Testis (tissue), 3 donors: ENCODE results near the gene ESRP2. TPM values are rescaled to one million over a fixed set of nuclear protein-coding genes. Genes with fewer than 3 reads are reported as not detected.
A peak's percentile ranks its signal among the peaks of the same experiment; 100 is the strongest.

ENCODE experiments used
- DNase-seq: peaks from one replicate; pipeline ENCODE4 v3.0.0-alpha.2; 2019
- H3K27ac ChIP-seq, 2 donors: fragments of 200-600 bp; sonication (generic); one replicate each; pipeline ENCODE4 v1.5.1; 2019
- H3K27me3 ChIP-seq: fragments of 200-600 bp; sonication (generic); one replicate; pipeline ENCODE4 v1.5.1; 2019
- H3K36me3 ChIP-seq: fragments of 200-600 bp; sonication (generic); one replicate; pipeline ENCODE4 v1.5.1; 2017; ENCODE audit warnings: low read depth; ENCODE audit errors: missing control alignments
- H3K4me1 ChIP-seq: fragments of 200-600 bp; sonication (generic); one replicate; pipeline ENCODE4 v1.5.1; 2019
- H3K4me3 ChIP-seq, 2 donors: fragments of 200-600 bp; sonication (generic); one replicate each; pipeline ENCODE4 v1.5.1; 2017 to 2019
- H3K9me3 ChIP-seq: fragments of 200-600 bp; sonication (generic); one replicate; pipeline ENCODE4 v1.5.1; 2017
- POLR2A ChIP-seq: fragments of 450-650 bp; IDR thresholded peaks from one replicate; pipeline ENCODE4 v1.6.1; 2017; ENCODE audit warnings: antibody characterized with exemption, mild to moderate bottlenecking, moderate library complexity
- WGBS, 2 donors: methylation state at CpG; one replicate each; pipeline ENCODE4 v1.1.5; 2018; 5-methylcytosine and 5-hydroxymethylcytosine counted together
- intact Hi-C: fragments of 100-400 bp; cut with DNase I; formaldehyde crosslinking; loops from one replicate; pipeline ENCODE4 v1.15.1; 2023; ENCODE audit warnings: low total_unique reads
- polyA plus RNA-seq: library from polyadenylated mRNA; stranded (reverse); fragments of 350-450 nt; fragmentation: Illumina TruSeq; extraction: RNeasy Lipid Tissue Mini Kit (QIAGEN cat#74804); gene quantifications from one replicate; pipeline ENCODE4 v1.2.3, GENCODE V29; 2014; ENCODE audit warnings: low read depth, low replicate concordance; ENCODE audit not compliant: insufficient read depth
- total RNA-seq, 2 donors: library from RNA; depleted of rRNA; stranded (reverse); fragments of >200 nt; gene quantifications; one replicate each; pipeline ENCODE4 v1.2.3, GENCODE V29; 2016
- TF ChIP-seq, protein P1 (sequence below), 3 experiments: fragments of 450-650 bp in 2 of 3; fragments of 200-600 bp in 1 of 3; sonication (generic) in 1 of 3; IDR thresholded peaks; one replicate each; pipeline ENCODE4 v1.5.1; 2016 to 2019; ENCODE audit warnings: antibody characterized with exemption in 3 of 3, mild to moderate bottlenecking in 2 of 3, moderate library complexity in 1 of 3

Gene ESRP2
- total and polyA plus RNA-seq, 3 donors from 2014 or later: 12.8 to 30.6 (median 14.6) TPM

DNA sequence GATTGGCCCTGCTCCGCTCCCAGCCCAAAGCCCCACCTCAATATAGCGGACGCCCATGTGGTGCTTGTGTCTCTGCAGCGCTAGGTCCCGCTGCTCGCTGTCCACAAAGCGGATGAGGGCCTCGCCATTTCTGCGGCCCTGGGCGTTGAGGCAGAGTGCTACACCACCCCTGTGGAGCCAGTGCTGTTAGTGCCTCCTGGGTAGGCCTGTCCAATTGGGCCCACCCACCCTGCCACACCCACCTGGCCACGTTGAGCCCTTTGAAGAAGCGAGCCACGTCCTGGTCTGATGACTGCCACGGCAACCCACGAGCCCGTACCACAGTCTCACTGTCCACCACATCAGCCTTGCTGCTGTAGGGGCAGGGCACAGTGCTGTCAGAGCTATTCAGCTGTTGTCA, 3.6 kb downstream of the ESRP2 start:
- DNase-seq: no peak
- Histone ChIP-seq H3K9me3 (no peaks in the 10 kb centered on the region), H3K4me3 (no peak overlapping the region), H3K4me1 (peaks cover 5% of the 10 kb centered on the region), H3K27me3 (no peaks in the 10 kb centered on the region), H3K36me3 (no peaks in the 10 kb centered on the region), H3K27ac (no peak overlapping the region)
- intact Hi-C loops: loop anchor here (10.0 kb wide), 1 partner anchor 148 kb away; the partner anchor contains the start of gene NFATC3
- TF ChIP-seq, protein P1, sequence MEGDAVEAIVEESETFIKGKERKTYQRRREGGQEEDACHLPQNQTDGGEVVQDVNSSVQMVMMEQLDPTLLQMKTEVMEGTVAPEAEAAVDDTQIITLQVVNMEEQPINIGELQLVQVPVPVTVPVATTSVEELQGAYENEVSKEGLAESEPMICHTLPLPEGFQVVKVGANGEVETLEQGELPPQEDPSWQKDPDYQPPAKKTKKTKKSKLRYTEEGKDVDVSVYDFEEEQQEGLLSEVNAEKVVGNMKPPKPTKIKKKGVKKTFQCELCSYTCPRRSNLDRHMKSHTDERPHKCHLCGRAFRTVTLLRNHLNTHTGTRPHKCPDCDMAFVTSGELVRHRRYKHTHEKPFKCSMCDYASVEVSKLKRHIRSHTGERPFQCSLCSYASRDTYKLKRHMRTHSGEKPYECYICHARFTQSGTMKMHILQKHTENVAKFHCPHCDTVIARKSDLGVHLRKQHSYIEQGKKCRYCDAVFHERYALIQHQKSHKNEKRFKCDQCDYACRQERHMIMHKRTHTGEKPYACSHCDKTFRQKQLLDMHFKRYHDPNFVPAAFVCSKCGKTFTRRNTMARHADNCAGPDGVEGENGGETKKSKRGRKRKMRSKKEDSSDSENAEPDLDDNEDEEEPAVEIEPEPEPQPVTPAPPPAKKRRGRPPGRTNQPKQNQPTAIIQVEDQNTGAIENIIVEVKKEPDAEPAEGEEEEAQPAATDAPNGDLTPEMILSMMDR (IDR thresholded peaks at IDR 0.05): no peak
- TF ChIP-seq POLR2A: no peak
- 87 to 94% methylated on average over 16 of the region's 16 CpGs for WGBS, 2 donors

DNA sequence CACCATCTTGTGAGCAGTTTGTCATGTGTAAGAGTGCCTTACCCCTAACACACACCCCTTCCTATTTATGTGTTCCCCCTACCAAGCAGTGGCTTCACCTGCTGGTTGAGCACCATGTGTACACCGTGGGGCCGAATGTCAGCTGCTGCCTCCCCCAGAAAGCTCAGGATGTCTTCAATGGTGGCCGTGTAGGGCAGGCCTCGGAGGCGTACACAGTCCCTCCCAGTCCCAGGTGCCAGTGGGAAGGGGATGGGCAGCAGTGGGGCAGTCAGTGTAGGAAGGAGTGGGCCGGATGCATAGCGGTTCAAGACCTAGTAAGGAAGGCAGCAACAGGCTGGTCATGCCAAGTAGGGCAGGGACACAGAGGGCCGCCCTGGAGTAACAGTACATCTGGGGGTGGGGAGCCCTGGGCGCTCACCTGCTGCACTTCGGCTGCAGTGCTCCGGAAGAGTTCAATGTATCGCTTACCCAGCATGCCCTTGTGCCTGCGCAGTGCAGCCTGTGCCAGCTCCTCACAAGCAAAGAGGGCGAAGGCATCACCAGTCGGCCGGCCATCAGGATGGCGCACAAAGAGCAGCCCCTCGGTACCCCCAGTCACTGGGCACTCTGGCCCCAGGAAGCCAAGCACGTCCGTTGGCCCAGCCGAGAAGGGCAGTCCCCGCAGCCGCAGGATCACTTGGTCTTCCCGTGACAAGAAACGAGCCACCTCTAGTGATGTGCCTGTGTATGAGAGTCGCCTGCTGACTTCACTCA, 4.4 kb downstream of the ESRP2 start:
- TF ChIP-seq, protein P1 (IDR thresholded peaks at IDR 0.05): no peak
- no peak for TF ChIP-seq POLR2A
- no peaks in the 10 kb centered on the region for H3K9me3 ChIP-seq
- intact Hi-C loops: loop anchor here (10.0 kb wide), 1 partner anchor 147 kb away; the partner anchor contains the start of gene NFATC3
- no peaks in the 10 kb centered on the region for H3K4me1 ChIP-seq
- DNase-seq: no peak
- no peak overlapping the region for H3K4me3 ChIP-seq
- no peaks in the 10 kb centered on the region for H3K27me3 ChIP-seq
- WGBS, 2 donors: 94% methylated on average over 17 to 26 of the region's 26 CpGs
- H3K27ac ChIP-seq: no peak overlapping the region
- H3K36me3 ChIP-seq: no peaks in the 10 kb centered on the region

DNA sequence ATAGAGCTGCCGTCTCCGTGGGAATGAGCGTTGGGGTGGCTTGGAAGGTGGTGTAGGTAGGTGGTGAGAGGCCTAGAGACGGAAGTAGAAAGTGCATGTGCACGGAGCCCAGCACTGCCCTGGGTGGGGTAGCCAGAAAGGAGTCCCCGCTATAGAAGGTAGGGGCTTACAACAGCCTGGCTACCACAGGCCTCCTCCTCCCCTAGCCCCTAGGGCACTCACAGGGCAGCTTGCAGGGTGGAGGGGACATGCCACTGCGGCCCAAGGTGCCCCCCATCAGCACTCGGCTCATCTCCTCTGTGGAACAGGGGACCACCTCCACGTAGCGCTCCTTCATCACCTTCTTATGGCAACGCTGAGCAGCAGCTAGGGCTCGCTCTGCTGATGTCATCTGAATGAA, 5.0 kb downstream of the ESRP2 start:
- Histone ChIP-seq H3K4me3 (no peak overlapping the region), H3K27me3 (no peaks in the 10 kb centered on the region), H3K4me1 (no peaks in the 10 kb centered on the region), H3K36me3 (no peaks in the 10 kb centered on the region), H3K27ac (no peak overlapping the region), H3K9me3 (no peaks in the 10 kb centered on the region)
- TF ChIP-seq, protein P1 (IDR thresholded peaks at IDR 0.05): no peak
- no peak for TF ChIP-seq POLR2A
- WGBS, 2 donors: 88 to 92% methylated on average over 12 of the region's 12 CpGs
- no peak for DNase-seq
- intact Hi-C loops: loop anchor here (10.0 kb wide), 1 partner anchor 146 kb away; the partner anchor contains the start of gene NFATC3

DNA sequence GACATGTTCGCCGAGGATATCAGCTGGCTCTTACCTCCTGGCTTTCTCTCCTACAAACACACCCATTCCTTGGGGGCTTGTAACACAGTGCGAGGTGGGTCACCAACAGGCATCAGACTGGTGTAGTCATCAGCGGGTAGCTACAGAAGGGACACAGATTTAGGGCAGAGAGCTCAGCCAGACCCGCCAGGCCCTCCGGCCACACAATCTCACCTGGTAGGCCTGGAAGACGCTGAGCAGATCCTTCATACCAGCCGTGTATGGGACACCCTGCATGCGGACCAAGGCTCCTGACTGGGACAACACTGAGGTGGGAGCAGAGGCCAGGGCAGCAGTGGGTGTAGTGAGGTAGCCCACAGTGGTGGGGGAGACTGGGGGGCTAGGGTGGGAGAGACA, 5.8 kb downstream of the ESRP2 start:
- no peaks in the 10 kb centered on the region for H3K36me3 ChIP-seq
- H3K4me3 ChIP-seq: no peak overlapping the region
- intact Hi-C loops: loop anchor here (10.0 kb wide), 1 partner anchor 145 kb away; the partner anchor contains the start of gene NFATC3
- TF ChIP-seq POLR2A: no peak
- no peaks in the 10 kb centered on the region for H3K27me3 ChIP-seq
- DNase-seq: no peak
- no peak overlapping the region for H3K27ac ChIP-seq
- no peaks in the 10 kb centered on the region for H3K9me3 ChIP-seq
- WGBS, 2 donors: 80 to 91% methylated on average over 3 to 9 of the region's 9 CpGs
- no peaks in the 10 kb centered on the region for H3K4me1 ChIP-seq

DNA sequence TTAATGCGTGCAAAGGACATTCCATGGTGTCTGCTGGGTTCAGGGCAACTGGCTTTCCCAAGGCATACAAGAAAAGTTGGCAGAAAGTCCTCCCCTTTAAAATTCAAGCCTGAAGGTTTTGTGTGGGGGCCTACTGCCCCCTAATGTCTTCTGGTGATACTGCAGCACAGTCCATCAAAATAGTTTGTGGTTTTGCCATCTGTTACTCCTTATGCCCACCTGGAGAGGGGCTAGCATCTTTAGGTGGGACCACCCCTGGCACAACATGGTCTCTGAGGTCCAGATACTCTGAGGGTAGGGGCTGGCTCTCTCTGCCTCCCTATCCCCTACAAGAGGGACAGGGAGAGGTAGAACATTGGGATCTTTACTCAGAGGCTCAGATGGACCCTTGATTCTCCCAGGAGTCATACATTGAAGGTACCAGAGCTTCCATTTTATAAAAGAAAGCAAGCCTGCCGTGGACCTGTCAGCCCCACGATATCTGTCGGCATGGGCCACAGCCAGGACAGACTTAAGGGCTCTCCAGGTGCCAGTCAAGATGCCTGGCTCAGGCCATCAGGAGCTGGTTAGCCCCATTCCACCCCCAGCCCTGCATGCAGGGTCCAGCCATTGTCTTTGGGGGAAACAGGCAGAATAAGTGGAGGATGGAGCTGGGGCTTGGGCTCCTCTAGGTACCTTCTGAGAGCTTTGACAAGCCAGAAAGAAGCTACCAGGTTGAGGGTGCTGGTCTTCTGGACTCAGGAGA, 6.3 kb downstream of the ESRP2 start:
- TF ChIP-seq POLR2A: no peak
- TF ChIP-seq, protein P1 (IDR thresholded peaks at IDR 0.05): peak; percentile 58 to 84 (median 83)
- 82 to 84% methylated on average over 4 of the region's 4 CpGs for WGBS, 2 donors
- H3K27me3 ChIP-seq: no peaks in the 10 kb centered on the region
- H3K27ac ChIP-seq: no peak overlapping the region
- H3K9me3 ChIP-seq: no peaks in the 10 kb centered on the region
- H3K4me3 ChIP-seq: no peak overlapping the region
- H3K36me3 ChIP-seq: no peaks in the 10 kb centered on the region
- intact Hi-C loops: loop anchor here (10.0 kb wide), 1 partner anchor 145 kb away; the partner anchor contains the start of gene NFATC3
- H3K4me1 ChIP-seq: no peaks in the 10 kb centered on the region
- peak; percentile 51 for DNase-seq
